Embryonic facial prominence (tissue), 1 donor: Measurements from ENCODE around the gene HOXA4.

Experiments used
- DNase-seq: peaks from one replicate; pipeline ENCODE4 v3.0.0-alpha.2; 2016; ENCODE audit errors: extremely low spot score

The HOXA4 gene

GRCh38 chr7:27130540-27131389 is at the start of gene HOXA4:
TSS of gene HOXA4 (minus strand) at chr7:27130757. CDS start at chr7:27130733, 24 bp downstream.
- no peak for DNase-seq

DNA sequence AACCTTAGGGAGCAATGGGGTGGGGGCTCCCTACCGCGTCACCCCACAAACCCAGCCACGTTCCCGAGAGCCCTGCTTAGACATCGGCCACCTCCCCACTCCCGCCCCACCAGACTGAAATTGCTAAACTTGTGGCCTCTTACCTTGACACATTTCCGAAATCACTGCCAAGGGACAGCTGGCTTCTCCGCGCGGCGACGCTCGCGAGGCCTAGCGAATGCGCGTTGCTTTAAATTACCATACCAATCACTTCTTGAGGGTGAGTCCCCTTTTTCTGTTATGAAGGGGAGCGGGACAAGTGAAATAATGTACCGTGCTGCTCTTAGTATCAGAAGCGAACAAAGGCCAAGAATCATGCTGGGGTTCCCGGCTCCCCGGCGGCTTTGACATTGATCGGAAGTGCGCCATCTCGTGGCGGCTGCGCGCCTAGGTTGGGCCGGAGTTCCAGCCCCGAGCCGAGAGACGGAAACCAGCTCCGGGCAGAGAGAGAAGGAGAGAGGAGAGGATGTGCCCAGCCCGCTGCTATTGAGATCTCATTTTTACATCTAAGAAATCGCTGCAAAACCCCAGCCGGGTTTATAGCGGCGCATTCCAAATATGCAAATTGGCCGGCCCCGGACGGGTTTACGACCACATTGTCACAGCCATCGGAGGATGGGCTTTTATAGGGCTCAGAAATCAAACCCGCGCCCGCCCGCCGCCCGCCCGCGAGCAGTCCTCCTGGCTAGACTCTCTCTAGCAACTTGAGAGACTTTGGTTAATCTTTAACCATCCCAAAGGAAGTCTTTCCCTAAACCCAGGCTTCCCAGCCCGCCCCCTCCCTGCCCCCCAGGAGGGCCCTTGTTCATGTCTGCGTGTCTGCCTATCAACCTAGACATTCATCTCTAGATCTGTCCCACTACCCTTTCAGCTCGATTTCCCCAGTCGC is 49.2 kb upstream of the HOXA4 start:
- peak; percentile 51 for DNase-seq

GRCh38 chr7:27179030-27179429 is 48.5 kb upstream of the HOXA4 start:
- no peak for DNase-seq

DNA sequence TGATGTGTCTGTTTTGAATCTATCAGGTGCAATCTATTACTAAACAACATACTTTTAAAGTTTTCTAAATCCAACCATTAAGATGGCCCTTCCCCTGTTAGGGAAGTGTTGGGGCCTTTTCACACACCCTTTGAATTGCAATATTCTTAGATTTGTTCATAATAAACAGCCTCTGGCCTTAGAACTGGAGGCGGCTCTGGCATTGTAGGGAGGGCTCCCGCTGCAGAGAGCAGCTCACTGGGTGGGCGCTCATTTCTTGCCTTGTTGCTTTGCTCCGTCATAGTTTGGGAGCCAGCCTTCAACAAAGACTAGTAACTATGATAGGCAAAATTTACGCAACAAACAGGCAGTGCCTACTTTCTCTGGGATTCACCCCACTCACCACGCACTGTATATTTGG is 47.8 kb upstream of the HOXA4 start:
- DNase-seq, result no peak

DNA sequence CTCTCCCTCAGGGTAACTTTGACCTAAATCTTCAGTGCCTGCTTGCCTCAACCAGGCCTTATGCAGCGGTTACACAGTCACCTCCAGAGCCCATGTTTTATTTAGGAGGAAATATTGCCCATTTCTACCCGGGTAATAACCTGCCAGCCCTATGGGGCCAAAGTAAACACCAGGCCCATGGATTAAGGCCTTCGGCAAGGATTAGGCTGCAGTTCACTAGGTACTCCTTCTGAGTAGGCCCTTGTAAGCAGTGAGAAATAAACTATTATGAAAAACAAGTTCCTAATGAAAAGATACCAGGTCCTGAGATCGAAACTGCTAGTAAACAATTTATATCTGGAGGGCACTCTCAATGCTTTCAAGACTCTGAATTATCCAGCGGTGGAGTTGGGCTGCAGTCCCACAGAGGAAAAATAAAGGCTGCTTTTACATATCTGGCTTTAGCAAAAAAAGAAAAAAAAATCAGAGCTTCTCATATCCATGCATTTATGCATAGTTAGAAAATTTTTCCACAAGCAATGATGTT is 47.3 kb upstream of the HOXA4 start:
- DNase-seq, result no peak

- no peak for DNase-seq
These were observed 46.6 kb upstream of the HOXA4 start for GRCh38 chr7:27176962-27177794.

DNA sequence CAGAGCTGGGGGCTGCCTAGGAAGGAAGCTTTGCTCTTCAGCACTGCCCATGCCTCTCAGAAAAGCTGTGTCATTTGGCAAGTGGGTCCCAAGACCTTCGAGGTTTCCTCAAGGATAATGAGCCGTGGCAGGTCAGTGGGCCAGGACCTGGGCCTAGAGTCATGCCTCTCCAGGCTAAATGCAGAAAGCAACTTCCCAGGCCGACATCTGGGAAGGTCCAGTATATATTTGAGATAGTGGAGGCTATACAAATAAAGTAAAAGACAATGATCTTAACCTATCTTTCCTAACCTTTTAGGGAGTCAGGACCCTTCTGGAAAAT is 45.9 kb upstream of the HOXA4 start:
- DNase-seq, result no peak

- DNase-seq, result no peak
These were observed 45.3 kb upstream of the HOXA4 start for GRCh38 chr7:27175626-27176523.

GRCh38 chr7:27174874-27175625 is 44.5 kb upstream of the HOXA4 start:
- DNase-seq, result no peak

GRCh38 chr7:27173956-27174873 is 43.7 kb upstream of the HOXA4 start, which contains the start of gene HOXA10:
TSS of gene HOXA10 (minus strand) at chr7:27174320. CDS start at chr7:27174306, 14 bp downstream.
- no peak for DNase-seq

- no peak for DNase-seq
These were observed 43.0 kb upstream of the HOXA4 start for GRCh38 chr7:27173511-27173955.

DNA sequence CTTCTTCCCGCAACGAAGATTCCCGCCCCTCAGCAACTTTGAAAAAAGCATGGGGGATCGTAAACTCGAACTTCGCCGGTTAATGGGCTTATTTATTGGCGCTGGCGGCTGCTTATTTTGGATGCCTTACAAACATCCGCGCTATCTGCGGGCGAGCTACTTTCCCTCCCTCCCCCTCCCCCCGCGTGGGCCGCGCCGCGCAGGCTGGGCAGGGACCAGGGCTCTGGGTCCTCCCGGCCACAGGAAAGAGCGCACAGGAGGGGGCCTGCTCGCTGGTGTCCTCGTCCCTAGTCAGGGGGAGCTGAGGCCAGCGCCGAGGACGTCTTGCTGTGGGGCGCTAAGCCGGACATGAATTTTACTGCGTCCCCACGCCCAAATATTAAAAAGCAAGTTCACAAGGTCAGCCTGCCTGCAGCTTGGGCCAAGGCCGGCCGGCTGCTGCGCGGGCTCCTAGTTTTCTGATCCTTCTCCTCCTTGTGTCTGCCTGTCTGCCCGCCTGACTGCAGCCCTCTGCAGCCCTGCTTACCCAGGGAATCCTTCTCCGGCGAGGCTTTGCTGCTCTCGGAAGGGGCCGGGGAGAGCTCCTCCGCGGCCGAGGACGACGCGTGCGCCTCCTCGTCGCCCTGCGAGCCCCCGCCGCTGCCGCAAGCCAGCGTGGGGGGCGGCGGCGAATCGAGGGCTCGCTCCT is 42.4 kb upstream of the HOXA4 start:
- DNase-seq, result no peak

DNA sequence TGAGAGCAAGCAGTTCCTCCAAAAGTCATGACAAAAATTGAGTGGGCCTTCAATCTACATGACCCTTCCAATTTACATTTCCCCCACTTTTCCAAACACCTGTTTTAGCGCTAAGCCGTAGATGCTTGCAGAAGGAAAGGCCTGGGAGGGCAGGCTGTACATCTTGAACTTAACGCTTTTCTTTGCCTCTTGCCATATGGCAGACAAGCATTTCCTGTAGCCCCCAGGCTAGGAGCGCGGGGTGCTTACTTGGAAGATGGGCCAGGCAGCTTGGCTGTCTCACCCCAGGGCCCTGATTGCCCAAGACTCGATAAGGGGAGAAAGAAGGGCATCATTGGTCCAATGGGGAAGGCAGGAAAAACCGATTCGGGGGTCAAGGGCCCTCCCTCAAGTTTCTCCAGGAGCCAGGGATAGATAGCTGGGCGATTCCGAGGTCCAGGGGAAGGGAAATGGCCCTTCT is 41.8 kb upstream of the HOXA4 start:
- DNase-seq, result no peak

- DNase-seq, result no peak
These were observed 41.2 kb upstream of the HOXA4 start for GRCh38 chr7:27171637-27172314.

DNA sequence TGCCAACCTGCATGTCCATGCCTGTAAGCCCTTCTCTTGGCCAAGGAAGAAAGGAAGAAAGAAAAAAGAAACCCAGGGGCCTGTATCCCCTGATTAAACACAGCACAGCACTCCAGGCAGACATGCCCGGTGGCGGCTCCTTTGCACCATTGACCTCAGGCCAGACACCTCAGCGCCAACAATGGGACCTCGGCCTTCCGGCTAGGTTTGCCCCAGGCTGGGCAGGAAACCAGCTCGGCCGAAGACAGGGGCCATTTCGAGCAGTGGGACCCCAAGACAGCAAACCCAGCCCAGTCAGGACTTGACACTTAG is 40.7 kb upstream of the HOXA4 start:
- no peak for DNase-seq

- DNase-seq, result no peak
These were observed 40.1 kb upstream of the HOXA4 start for GRCh38 chr7:27170426-27171324.
